HG02852 (cell line): ENCODE measurements around the gene SYNPR.

Experiments
- ATAC-seq: cut with Tn5 transposase; IDR thresholded peaks from one replicate; pipeline ENCODE4 v1.9.1; 2021; ENCODE audit warnings: mild to moderate bottlenecking, moderate library complexity; ENCODE audit not compliant: unreplicated experiment

The SYNPR gene

GRCh38 chr3:63523100-63523499 lies 245.0 kb downstream of the SYNPR start:
- no peak for ATAC-seq

- ATAC-seq: peak; percentile 81
These were observed 250.4 kb downstream of the SYNPR start for GRCh38 chr3:63528325-63529000.

GRCh38 chr3:63532521-63532920 lies 254.4 kb downstream of the SYNPR start:
- no peak for ATAC-seq

GRCh38 chr3:63538919-63539318 lies 260.8 kb downstream of the SYNPR start:
- ATAC-seq: peak; percentile 63

- ATAC-seq: no peak
These were observed 277.7 kb downstream of the SYNPR start for GRCh38 chr3:63555767-63556166.

- no peak for ATAC-seq
These were observed 278.3 kb downstream of the SYNPR start for GRCh38 chr3:63556401-63556800.

- ATAC-seq: peak; percentile 99
These were observed 279.8 kb downstream of the SYNPR start for GRCh38 chr3:63557912-63558311.

GRCh38 chr3:63559884-63560283 lies 281.8 kb downstream of the SYNPR start:
- ATAC-seq: no peak

- no peak for ATAC-seq
These were observed 283.8 kb downstream of the SYNPR start for GRCh38 chr3:63561879-63562278.

- ATAC-seq: no peak
These were observed 284.2 kb downstream of the SYNPR start for GRCh38 chr3:63562323-63562722.

GRCh38 chr3:63563572-63563971 lies 285.5 kb downstream of the SYNPR start:
- ATAC-seq: no peak

GRCh38 chr3:63565220-63565619 lies 287.1 kb downstream of the SYNPR start:
- ATAC-seq: no peak

- no peak for ATAC-seq
These were observed 293.6 kb downstream of the SYNPR start for GRCh38 chr3:63571682-63572081.

GRCh38 chr3:63576846-63577245 lies 298.7 kb downstream of the SYNPR start:
- no peak for ATAC-seq

- no peak for ATAC-seq
These were observed 300.8 kb downstream of the SYNPR start for GRCh38 chr3:63578858-63579257.

GRCh38 chr3:63580151-63580550 lies 302.0 kb downstream of the SYNPR start:
- no peak for ATAC-seq

GRCh38 chr3:63582943-63583500 lies 304.9 kb downstream of the SYNPR start:
- no peak for ATAC-seq

- no peak for ATAC-seq
These were observed 306.6 kb downstream of the SYNPR start for GRCh38 chr3:63584681-63585080.

- no peak for ATAC-seq
These were observed 307.8 kb downstream of the SYNPR start for GRCh38 chr3:63585927-63586326.

- no peak for ATAC-seq
These were observed 310.8 kb downstream of the SYNPR start for GRCh38 chr3:63588895-63589294.

GRCh38 chr3:63593779-63594178 lies 315.7 kb downstream of the SYNPR start:
- ATAC-seq: no peak

- no peak for ATAC-seq
These were observed 317.1 kb downstream of the SYNPR start for GRCh38 chr3:63595221-63595620.

GRCh38 chr3:63597019-63597418 lies 318.9 kb downstream of the SYNPR start:
- ATAC-seq: no peak
